Middle frontal gyrus (tissue), 1 donor: ENCODE data around the gene EFCAB6.

Experiments
- DNase-seq: peaks from one replicate; pipeline ENCODE4 v3.0.0-alpha.2; 2015; ENCODE audit warnings: low spot score; ENCODE audit errors: extremely low spot score

EFCAB6 gene

DNA sequence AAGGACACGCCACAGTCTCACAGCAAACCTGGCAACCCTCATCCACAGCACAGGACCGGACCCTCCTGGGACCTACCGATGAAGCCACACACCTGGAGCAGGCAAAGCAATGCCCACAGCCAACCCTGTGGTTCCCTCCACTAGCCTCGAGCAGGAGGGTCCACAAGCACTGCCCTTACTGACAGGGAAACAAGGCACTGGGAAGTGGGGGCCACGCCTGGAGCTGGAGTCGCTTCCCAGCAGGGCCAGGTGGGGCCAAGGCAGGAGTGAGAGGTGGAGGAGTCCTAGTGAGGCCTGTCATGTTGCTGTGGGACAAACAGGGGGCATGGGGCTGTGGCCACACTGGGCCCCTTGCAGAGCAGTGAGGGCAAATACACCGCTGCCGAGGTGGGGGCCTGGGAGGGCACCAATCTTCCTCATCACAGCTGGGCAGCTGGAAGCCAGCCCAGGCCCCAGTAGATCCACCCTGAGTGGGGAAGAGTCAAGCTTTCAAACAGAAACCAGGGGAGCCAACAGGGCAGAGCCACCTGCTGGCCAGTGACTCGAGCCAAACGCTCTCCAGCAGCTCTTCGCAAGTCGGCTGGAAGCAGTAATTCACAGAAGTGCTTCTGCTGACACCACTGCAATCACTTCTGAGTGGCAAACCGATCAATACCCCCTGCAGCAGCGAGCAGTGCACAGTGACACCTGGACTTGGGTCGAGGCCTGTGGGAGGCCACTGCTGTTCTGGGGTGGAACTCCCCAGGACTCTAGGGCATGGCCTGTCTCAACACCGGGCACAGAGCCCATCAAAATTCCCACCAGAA is 36.5 kb upstream of the EFCAB6 start:
- no peak for DNase-seq

GRCh38 chr22:43847376-43848289 is 35.5 kb upstream of the EFCAB6 start:
- no peak for DNase-seq

DNA sequence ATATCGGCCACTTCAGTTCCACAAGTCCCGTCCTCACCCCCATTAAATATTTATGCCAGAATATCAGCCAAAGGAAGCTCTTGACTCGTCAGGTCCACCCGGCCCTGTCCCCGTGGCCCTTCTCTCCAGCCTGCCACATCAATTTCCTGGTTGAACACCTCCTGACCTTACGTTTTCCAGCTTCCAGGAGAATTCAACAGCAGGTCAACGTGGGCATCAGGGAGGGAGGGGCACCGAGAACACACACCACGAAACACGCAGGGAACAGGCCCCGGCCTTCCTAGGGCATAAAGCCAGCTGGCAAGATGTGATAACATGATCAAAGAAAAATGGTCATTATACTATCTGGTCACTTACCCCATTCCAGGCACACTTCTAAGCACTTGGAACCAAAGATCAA is 34.9 kb upstream of the EFCAB6 start:
- DNase-seq = no peak

- no peak for DNase-seq
These were observed 33.9 kb upstream of the EFCAB6 start for GRCh38 chr22:43845981-43846380.

- no peak for DNase-seq
These were observed 32.7 kb upstream of the EFCAB6 start for GRCh38 chr22:43844560-43845545.

- DNase-seq = no peak
These were observed 31.9 kb upstream of the EFCAB6 start for GRCh38 chr22:43843783-43844530.

- DNase-seq = no peak
These were observed 29.6 kb upstream of the EFCAB6 start for GRCh38 chr22:43841742-43842141.

- DNase-seq = no peak
These were observed 28.7 kb upstream of the EFCAB6 start for GRCh38 chr22:43840851-43841250.

DNA sequence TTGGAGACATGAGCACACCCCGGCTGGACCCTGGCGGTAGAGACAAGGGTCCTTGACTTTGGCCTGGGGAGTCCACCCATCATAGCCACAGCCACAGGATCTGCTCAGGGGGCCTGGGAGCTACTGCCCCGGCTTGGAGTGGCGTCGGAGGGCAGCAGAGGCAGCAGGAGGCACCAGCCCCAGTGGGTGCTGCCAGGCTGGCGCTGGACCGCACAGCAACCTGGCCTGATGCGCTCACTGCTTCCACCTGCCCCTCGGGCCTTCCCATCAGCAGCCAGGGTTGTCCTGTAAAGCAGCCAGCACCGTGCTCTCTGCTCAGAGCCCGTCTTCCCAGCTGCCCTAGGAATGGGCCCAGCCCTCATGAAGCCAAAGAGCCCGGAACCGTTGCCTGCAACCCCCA is 28.3 kb upstream of the EFCAB6 start:
- DNase-seq = no peak

DNA sequence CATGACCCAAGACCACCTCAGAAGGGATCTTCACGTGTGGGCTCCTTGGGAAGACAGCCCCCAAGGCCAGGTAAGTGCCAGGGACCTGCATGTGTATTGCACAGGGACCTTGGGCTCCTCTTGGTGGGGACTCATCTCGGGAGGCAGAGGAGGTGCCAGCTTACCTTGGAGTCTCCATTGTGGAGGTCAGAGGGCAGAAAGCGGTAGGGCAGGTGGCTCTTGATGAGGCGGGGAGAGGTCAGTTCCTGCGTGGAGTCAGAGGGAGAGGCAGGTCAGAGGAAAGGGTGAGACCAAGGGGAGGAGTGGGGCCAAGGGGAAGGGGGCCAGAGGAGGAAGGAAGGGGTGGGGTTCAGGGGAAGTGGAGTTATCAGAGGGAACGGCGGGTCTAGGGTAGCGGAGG is 27.7 kb upstream of the EFCAB6 start:
- DNase-seq = no peak

DNA sequence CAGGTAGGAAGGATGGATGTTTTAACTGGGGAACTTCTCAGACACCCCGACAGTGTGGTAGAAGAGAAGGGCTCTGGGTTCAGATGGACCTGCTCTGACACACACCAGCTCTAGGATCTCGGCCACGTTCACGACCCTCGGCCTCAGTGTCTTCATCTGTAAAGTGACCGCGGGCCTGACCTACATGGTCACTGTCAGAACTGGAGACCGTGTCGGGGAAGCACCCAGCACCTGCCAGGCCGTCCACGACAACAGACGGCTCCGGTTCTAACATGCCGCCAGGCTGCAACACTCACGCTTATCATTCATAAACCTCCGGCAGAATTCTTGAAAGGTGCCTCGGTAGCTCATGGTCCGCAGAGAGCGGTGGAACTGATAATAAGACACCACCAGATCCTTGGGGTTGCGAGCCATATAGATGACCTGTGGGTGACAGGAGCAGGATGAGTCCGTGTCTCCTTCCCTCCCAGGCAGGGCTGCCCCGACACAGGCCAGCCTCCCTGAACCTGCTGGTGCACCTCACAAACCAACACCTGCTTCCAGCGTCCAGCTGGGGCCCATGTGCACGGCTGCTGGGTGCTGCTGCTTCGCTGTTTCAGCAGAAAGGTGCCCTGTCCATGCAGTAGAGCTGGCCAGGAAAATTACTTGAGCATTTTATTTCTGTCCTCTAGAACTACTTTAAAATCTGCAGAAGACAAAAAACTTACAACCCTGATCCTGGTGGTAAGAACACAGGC is 26.6 kb upstream of the EFCAB6 start:
- no peak for DNase-seq

DNA sequence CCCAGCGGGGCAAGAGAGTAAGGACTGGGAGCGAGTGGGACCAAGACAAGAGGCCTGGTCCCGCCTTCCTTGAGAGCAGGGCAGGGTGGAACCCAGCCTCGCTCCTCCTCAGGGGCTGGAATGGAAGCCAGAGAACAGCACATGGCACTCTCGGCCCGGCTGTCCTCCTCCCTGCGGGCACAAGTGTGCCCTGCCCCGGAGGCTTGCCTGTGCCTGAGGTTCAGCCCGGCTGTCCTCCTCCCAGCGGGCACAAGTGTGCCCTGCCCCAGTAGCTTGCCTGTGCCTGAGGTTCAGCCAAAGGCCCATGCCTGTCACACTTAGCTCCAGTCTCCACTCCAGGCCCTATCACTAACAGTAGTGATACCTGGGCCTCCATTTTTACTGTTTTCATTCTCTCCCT is 26.1 kb upstream of the EFCAB6 start:
- no peak for DNase-seq

GRCh38 chr22:43837666-43838065 is 25.6 kb upstream of the EFCAB6 start:
- no peak for DNase-seq

DNA sequence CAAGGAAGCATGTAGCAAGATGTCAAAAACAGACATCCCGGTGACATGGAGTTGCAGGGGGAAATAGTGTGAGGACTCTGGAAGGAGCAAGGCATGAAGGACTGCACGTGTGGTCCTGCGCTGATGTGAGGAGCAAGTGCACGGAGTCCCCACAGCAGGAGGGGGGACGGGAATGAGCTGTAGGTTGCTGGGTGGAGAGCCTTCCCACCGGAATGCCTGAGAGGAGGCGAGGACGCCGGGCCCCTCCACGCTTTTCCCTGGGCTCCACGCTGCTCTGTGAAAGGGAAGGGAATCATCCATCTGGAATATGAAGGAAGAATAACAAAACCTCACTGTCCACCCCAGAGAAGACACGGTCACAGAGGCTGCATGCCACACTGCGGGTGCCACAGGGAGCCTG is 23.6 kb upstream of the EFCAB6 start:
- DNase-seq = no peak

DNA sequence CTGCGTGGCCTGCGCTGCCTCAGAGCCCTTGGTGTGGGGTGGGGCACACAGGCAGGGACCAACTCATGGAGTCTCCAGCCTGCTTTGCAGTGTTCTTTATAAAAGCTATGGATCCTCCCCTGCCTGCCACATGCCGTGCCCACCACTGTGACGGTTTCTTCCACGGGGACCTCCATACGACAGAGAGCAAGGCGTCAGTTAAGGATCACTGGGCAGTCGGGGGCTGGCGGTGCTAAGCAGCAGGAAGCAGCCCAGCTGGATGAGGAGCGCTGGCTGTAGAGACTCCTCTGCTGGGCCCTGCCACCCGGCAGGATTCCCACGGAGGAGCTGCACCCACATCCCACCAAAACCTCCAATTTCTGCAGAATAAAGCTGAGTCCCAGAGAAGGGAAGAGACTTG is 23.1 kb upstream of the EFCAB6 start:
- DNase-seq = no peak

GRCh38 chr22:43833286-43834240 is 21.5 kb upstream of the EFCAB6 start:
- no peak for DNase-seq

- no peak for DNase-seq
These were observed 20.5 kb upstream of the EFCAB6 start for GRCh38 chr22:43832393-43833265.
